Testis (tissue), 3 donors: ENCODE measurements around the gene EMILIN3. TPM values are rescaled to one million over a fixed set of nuclear protein-coding genes. Genes with fewer than 3 reads are reported as not detected.

Experiments used
- DNase-seq: peaks from one replicate; pipeline ENCODE4 v3.0.0-alpha.2; 2019
- H3K27ac ChIP-seq, 2 donors: fragments of 200-600 bp; sonication (generic); one replicate each; pipeline ENCODE4 v1.5.1; 2019
- H3K27me3 ChIP-seq: fragments of 200-600 bp; sonication (generic); one replicate; pipeline ENCODE4 v1.5.1; 2019
- H3K36me3 ChIP-seq: fragments of 200-600 bp; sonication (generic); one replicate; pipeline ENCODE4 v1.5.1; 2017; ENCODE audit warnings: low read depth; ENCODE audit errors: missing control alignments
- H3K4me1 ChIP-seq: fragments of 200-600 bp; sonication (generic); one replicate; pipeline ENCODE4 v1.5.1; 2019
- H3K4me3 ChIP-seq, 2 donors: fragments of 200-600 bp; sonication (generic); one replicate each; pipeline ENCODE4 v1.5.1; 2017 to 2019
- H3K9me3 ChIP-seq: fragments of 200-600 bp; sonication (generic); one replicate; pipeline ENCODE4 v1.5.1; 2017
- CTCF ChIP-seq, 3 experiments: fragments of 450-650 bp in 2 of 3; fragments of 200-600 bp in 1 of 3; sonication (generic) in 1 of 3; IDR thresholded peaks; one replicate each; pipeline ENCODE4 v1.5.1; 2016 to 2019; ENCODE audit warnings: antibody characterized with exemption in 3 of 3, mild to moderate bottlenecking in 2 of 3, moderate library complexity in 1 of 3
- POLR2A ChIP-seq: fragments of 450-650 bp; IDR thresholded peaks from one replicate; pipeline ENCODE4 v1.6.1; 2017; ENCODE audit warnings: antibody characterized with exemption, mild to moderate bottlenecking, moderate library complexity
- WGBS, 2 donors: methylation state at CpG; one replicate each; pipeline ENCODE4 v1.1.5; 2018; 5-methylcytosine and 5-hydroxymethylcytosine counted together
- intact Hi-C: fragments of 100-400 bp; cut with DNase I; formaldehyde crosslinking; loops from one replicate; pipeline ENCODE4 v1.15.1; 2023; ENCODE audit warnings: low total_unique reads
- polyA plus RNA-seq: library from polyadenylated mRNA; stranded (reverse); fragments of 350-450 nt; fragmentation: Illumina TruSeq; extraction: RNeasy Lipid Tissue Mini Kit (QIAGEN cat#74804); gene quantifications from one replicate; pipeline ENCODE4 v1.2.3, GENCODE V29; 2014; ENCODE audit warnings: low read depth, low replicate concordance; ENCODE audit not compliant: insufficient read depth
- total RNA-seq, 2 donors: library from RNA; depleted of rRNA; stranded (reverse); fragments of >200 nt; gene quantifications; one replicate each; pipeline ENCODE4 v1.2.3, GENCODE V29; 2016

EMILIN3 gene
- total and polyA plus RNA-seq, 3 donors from 2014 or later, result 3.7 to 14.8 (median 4.2) TPM

- no peak for TF ChIP-seq POLR2A
- no peak for TF ChIP-seq CTCF (IDR thresholded peaks at IDR 0.05)
- no peak overlapping the region for H3K27ac ChIP-seq
- peaks cover 17% of the 10 kb centered on the region for H3K4me1 ChIP-seq
- H3K4me3 ChIP-seq, result no peak overlapping the region
- no peaks in the 10 kb centered on the region for H3K27me3 ChIP-seq
- intact Hi-C loops, result no loop called here
- no peak for DNase-seq
- H3K36me3 ChIP-seq, result no peaks in the 10 kb centered on the region
- 78 to 88% methylated on average over 7 of the region's 7 CpGs for WGBS, 2 donors
- no peaks in the 10 kb centered on the region for H3K9me3 ChIP-seq
Measured at GRCh38 chr20:41406896-41407444, 40.4 kb upstream of the EMILIN3 start.

GRCh38 chr20:41406353-41406752 is 39.7 kb upstream of the EMILIN3 start:
- H3K36me3 ChIP-seq, result no peaks in the 10 kb centered on the region
- peaks cover 17% of the 10 kb centered on the region for H3K4me1 ChIP-seq
- intact Hi-C loops, result no loop called here
- no peaks in the 10 kb centered on the region for H3K9me3 ChIP-seq
- no peak overlapping the region for H3K4me3 ChIP-seq
- no peak overlapping the region for H3K27ac ChIP-seq
- no peak for DNase-seq
- no peak for TF ChIP-seq POLR2A
- no peak for TF ChIP-seq CTCF (IDR thresholded peaks at IDR 0.05)
- 60 to 66% methylated on average over 10 of the region's 10 CpGs for WGBS, 2 donors
- no peaks in the 10 kb centered on the region for H3K27me3 ChIP-seq

GRCh38 chr20:41405436-41405835 is 38.8 kb upstream of the EMILIN3 start:
- H3K4me1 ChIP-seq, result peaks cover 17% of the 10 kb centered on the region
- H3K27ac ChIP-seq, result no peak overlapping the region
- H3K4me3 ChIP-seq, result no peak overlapping the region
- no peak for DNase-seq
- no peaks in the 10 kb centered on the region for H3K9me3 ChIP-seq
- no peaks in the 10 kb centered on the region for H3K27me3 ChIP-seq
- WGBS, 2 donors, result 42 to 49% methylated on average over 3 of the region's 3 CpGs
- intact Hi-C loops, result no loop called here
- TF ChIP-seq POLR2A, result no peak
- no peak for TF ChIP-seq CTCF (IDR thresholded peaks at IDR 0.05)
- H3K36me3 ChIP-seq, result no peaks in the 10 kb centered on the region

GRCh38 chr20:41403604-41404003 is 37.0 kb upstream of the EMILIN3 start:
- intact Hi-C loops, result no loop called here
- 88 to 93% methylated on average over 12 of the region's 12 CpGs for WGBS, 2 donors
- no peaks in the 10 kb centered on the region for H3K9me3 ChIP-seq
- no peak for DNase-seq
- TF ChIP-seq CTCF (IDR thresholded peaks at IDR 0.05) (no peak), POLR2A (no peak)
- no peaks in the 10 kb centered on the region for H3K27me3 ChIP-seq
- peaks cover 11% of the 10 kb centered on the region for H3K4me1 ChIP-seq
- H3K36me3 ChIP-seq, result no peaks in the 10 kb centered on the region
- H3K4me3 ChIP-seq, result no peak overlapping the region
- no peak overlapping the region for H3K27ac ChIP-seq

GRCh38 chr20:41398408-41398807 is 31.8 kb upstream of the EMILIN3 start:
- DNase-seq, result no peak
- Histone ChIP-seq H3K9me3 (no peaks in the 10 kb centered on the region), H3K27ac (peak overlapping the region in 1 of 2 donors; percentile 30), H3K4me1 (peaks cover 41% of the 10 kb centered on the region), H3K27me3 (no peaks in the 10 kb centered on the region), H3K36me3 (no peaks in the 10 kb centered on the region), H3K4me3 (no peak overlapping the region)
- WGBS, 2 donors, result 41 to 60% methylated on average over 2 of the region's 2 CpGs
- TF ChIP-seq CTCF (IDR thresholded peaks at IDR 0.05) (no peak), POLR2A (no peak)
- intact Hi-C loops, result no loop called here
